K562 (cell line): Measurements from ENCODE around the gene CEACAM7.

Experiments
- BDP1 ChIP-seq: IDR thresholded peaks from 3 replicates; pipeline ENCODE4 v1.6.1; 2011; ENCODE audit not compliant: insufficient read length, insufficient read depth
- EGR1 ChIP-seq: fragments of 450-650 bp; conservative IDR thresholded peaks from 2 replicates; pipeline ENCODE4 v1.6.1; 2017; ENCODE audit warnings: mild to moderate bottlenecking
- POLR2A ChIP-seq: fragments of 450-650 bp; conservative IDR thresholded peaks from 2 replicates; pipeline ENCODE4 v1.6.1; 2016
- POLR3A ChIP-seq: IDR thresholded peaks from 2 replicates; pipeline ENCODE4 v1.6.1; 2011; ENCODE audit warnings: borderline replicate concordance, mild to moderate bottlenecking, moderate library complexity; ENCODE audit not compliant: insufficient read length, insufficient read depth; ENCODE audit errors: extremely low read depth
- SMC3 ChIP-seq: conservative IDR thresholded peaks from 2 replicates; pipeline ENCODE4 v1.6.1; 2011; ENCODE audit warnings: low read depth, low read length, improper control_type of control experiment; ENCODE audit not compliant: insufficient read depth
- SP1 ChIP-seq: sonication (generic); formaldehyde crosslinking; IDR thresholded peaks from 2 replicates; pipeline ENCODE4 v1.8.1; 2022; ENCODE audit warnings: mild to moderate bottlenecking, missing genetic modification reagents
- TARDBP ChIP-seq: fragments of 450-650 bp; IDR thresholded peaks from 2 replicates; pipeline ENCODE4 v1.6.1; 2016
- TEAD4 ChIP-seq, 2 experiments: sonication (generic) in 1 of 2; formaldehyde crosslinking in 1 of 2; IDR thresholded peaks; 2 replicates each; pipeline versions ENCODE4 v1.6.1 to v1.8.0; 2012 to 2022; ENCODE audit warnings: borderline replicate concordance in 1 of 2, inconsistent platforms in 1 of 2, low read length in 1 of 2, mild to moderate bottlenecking in 1 of 2, missing genetic modification reagents in 1 of 2
- YY1 ChIP-seq, 3 experiments: IDR thresholded peaks; 2 replicates each; pipeline ENCODE4 v1.6.1; 2011; ENCODE audit warnings: low read length in 2 of 3, mild to moderate bottlenecking in 2 of 3, moderate library complexity in 2 of 3, borderline replicate concordance in 1 of 3, control low read depth in 1 of 3, low read depth in 1 of 3; ENCODE audit not compliant: insufficient read depth in 3 of 3, insufficient replicate concordance in 2 of 3, control insufficient read depth in 1 of 3, insufficient read length in 1 of 3; ENCODE audit errors: extremely low read depth in 1 of 3
- ZNF12 ChIP-seq: sonication (generic); formaldehyde crosslinking; IDR thresholded peaks from 2 replicates; pipeline ENCODE4 v1.4.0; 2020; ENCODE audit warnings: mild to moderate bottlenecking, missing genetic modification reagents
- TF ChIP-seq, protein P1 (sequence below): IDR thresholded peaks from 2 replicates; pipeline ENCODE4 v1.6.1; 2011; ENCODE audit not compliant: insufficient read length; ENCODE audit errors: extremely low read depth
- TF ChIP-seq, protein P2 (sequence below): fragments of 250-450 bp; sonication (Bioruptor Pico); IDR thresholded peaks from 2 replicates; pipeline ENCODE4 v1.4.0; 2020; ENCODE audit warnings: mild to moderate bottlenecking, moderate library complexity, borderline replicate concordance
- TF ChIP-seq, protein P3 (sequence below): sonication (generic); formaldehyde crosslinking; IDR thresholded peaks from 2 replicates; pipeline ENCODE4 v1.8.1; 2022; ENCODE audit warnings: missing genetic modification reagents
- TF ChIP-seq, protein P4 (sequence below), 3 experiments: IDR thresholded peaks in 2 of 3; conservative IDR thresholded peaks in 1 of 3; 2 replicates each; pipeline ENCODE4 v1.5.1; 2011 to 2012; ENCODE audit warnings: low read length in 3 of 3, mild to moderate bottlenecking in 3 of 3, control low read depth in 2 of 3, improper control_type of control experiment in 1 of 3, inconsistent platforms in 1 of 3, low read depth in 1 of 3, mixed read lengths in 1 of 3, moderate library complexity in 1 of 3; ENCODE audit not compliant: insufficient read depth in 2 of 3

DNA sequence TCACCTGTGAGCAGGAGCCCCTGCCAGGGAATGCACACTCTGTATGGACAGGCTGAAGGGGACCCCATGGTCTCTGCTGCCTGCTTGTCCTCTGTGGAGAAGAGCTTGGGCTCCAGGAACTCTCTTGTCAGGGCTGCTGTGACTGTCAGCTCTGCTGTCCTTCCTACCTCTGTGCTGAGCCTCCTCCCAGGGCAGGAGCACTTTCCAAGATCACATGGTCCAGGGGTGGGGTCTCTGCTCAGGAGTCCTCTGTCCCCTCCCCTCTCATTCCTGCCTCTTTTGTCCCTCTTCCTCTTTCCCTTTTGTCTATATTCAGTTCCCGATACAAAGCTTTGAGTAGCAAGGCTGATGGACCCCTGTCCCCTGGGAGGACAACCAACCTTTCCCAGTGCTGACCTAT is at the start of gene CEACAM7:
- TF ChIP-seq, protein P1, sequence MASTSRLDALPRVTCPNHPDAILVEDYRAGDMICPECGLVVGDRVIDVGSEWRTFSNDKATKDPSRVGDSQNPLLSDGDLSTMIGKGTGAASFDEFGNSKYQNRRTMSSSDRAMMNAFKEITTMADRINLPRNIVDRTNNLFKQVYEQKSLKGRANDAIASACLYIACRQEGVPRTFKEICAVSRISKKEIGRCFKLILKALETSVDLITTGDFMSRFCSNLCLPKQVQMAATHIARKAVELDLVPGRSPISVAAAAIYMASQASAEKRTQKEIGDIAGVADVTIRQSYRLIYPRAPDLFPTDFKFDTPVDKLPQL: no peak
- TF ChIP-seq POLR2A (no peak), ZNF12 (CRISPR knock-in tag) (no peak), SMC3 (no peak), EGR1 (no peak), TARDBP (no peak), POLR3A (no peak), YY1 (IDR thresholded peaks at IDR 0.05; ENCODE audit: borderline replicate concordance in 1 of 3, control insufficient read depth in 1 of 3, extremely low read depth in 1 of 3, insufficient read depth in 3 of 3, insufficient read length in 1 of 3, insufficient replicate concordance in 2 of 3, low read depth in 1 of 3, low read length in 2 of 3) (no peak), TEAD4 (IDR thresholded peaks at IDR 0.05; ENCODE audit: low read length) (no peak), TEAD4 (CRISPR knock-in tag; IDR thresholded peaks at IDR 0.05; ENCODE audit: borderline replicate concordance) (no peak), BDP1 (no peak), SP1 (CRISPR knock-in tag) (no peak)
- TF ChIP-seq, protein P2, sequence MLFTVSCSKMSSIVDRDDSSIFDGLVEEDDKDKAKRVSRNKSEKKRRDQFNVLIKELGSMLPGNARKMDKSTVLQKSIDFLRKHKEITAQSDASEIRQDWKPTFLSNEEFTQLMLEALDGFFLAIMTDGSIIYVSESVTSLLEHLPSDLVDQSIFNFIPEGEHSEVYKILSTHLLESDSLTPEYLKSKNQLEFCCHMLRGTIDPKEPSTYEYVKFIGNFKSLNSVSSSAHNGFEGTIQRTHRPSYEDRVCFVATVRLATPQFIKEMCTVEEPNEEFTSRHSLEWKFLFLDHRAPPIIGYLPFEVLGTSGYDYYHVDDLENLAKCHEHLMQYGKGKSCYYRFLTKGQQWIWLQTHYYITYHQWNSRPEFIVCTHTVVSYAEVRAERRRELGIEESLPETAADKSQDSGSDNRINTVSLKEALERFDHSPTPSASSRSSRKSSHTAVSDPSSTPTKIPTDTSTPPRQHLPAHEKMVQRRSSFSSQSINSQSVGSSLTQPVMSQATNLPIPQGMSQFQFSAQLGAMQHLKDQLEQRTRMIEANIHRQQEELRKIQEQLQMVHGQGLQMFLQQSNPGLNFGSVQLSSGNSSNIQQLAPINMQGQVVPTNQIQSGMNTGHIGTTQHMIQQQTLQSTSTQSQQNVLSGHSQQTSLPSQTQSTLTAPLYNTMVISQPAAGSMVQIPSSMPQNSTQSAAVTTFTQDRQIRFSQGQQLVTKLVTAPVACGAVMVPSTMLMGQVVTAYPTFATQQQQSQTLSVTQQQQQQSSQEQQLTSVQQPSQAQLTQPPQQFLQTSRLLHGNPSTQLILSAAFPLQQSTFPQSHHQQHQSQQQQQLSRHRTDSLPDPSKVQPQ: no peak
- TF ChIP-seq, protein P3, sequence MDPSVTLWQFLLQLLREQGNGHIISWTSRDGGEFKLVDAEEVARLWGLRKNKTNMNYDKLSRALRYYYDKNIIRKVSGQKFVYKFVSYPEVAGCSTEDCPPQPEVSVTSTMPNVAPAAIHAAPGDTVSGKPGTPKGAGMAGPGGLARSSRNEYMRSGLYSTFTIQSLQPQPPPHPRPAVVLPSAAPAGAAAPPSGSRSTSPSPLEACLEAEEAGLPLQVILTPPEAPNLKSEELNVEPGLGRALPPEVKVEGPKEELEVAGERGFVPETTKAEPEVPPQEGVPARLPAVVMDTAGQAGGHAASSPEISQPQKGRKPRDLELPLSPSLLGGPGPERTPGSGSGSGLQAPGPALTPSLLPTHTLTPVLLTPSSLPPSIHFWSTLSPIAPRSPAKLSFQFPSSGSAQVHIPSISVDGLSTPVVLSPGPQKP: no peak
- TF ChIP-seq, protein P4, sequence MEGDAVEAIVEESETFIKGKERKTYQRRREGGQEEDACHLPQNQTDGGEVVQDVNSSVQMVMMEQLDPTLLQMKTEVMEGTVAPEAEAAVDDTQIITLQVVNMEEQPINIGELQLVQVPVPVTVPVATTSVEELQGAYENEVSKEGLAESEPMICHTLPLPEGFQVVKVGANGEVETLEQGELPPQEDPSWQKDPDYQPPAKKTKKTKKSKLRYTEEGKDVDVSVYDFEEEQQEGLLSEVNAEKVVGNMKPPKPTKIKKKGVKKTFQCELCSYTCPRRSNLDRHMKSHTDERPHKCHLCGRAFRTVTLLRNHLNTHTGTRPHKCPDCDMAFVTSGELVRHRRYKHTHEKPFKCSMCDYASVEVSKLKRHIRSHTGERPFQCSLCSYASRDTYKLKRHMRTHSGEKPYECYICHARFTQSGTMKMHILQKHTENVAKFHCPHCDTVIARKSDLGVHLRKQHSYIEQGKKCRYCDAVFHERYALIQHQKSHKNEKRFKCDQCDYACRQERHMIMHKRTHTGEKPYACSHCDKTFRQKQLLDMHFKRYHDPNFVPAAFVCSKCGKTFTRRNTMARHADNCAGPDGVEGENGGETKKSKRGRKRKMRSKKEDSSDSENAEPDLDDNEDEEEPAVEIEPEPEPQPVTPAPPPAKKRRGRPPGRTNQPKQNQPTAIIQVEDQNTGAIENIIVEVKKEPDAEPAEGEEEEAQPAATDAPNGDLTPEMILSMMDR (IDR thresholded peaks at IDR 0.05 in 2 of 3, conservative IDR thresholded peaks at IDR 0.05 in 1 of 3; ENCODE audit: insufficient read depth in 2 of 3, low read depth in 1 of 3, low read length in 3 of 3): no peak
